Ascending aorta (tissue), 2 donors: Measurements from ENCODE around the gene RAPSN. TPM values are rescaled to one million over a fixed set of nuclear protein-coding genes. Genes with fewer than 3 reads are reported as not detected.

Experiments
- DNase-seq, 2 donors: peaks; one replicate each; pipeline ENCODE4 v3.0.0-alpha.2; 2019; ENCODE audit warnings: low spot score in 2 of 2
- H3K27ac ChIP-seq, 2 donors: fragments of 200-600 bp; sonication (generic); one replicate each; pipeline ENCODE4 v1.5.1; 2016 to 2017; ENCODE audit warnings: mild to moderate bottlenecking in 1 of 2
- H3K27me3 ChIP-seq: fragments of 200-600 bp; sonication (generic); one replicate; pipeline ENCODE4 v1.5.1; 2017
- H3K36me3 ChIP-seq, 2 donors: fragments of 200-600 bp; sonication (generic); one replicate each; pipeline ENCODE4 v1.5.1; 2016
- H3K4me1 ChIP-seq, 2 donors: fragments of 200-600 bp; sonication (generic); one replicate each; pipeline ENCODE4 v1.5.1; 2016 to 2017; ENCODE audit warnings: mild to moderate bottlenecking in 1 of 2
- H3K4me3 ChIP-seq, 2 donors: fragments of 200-600 bp; sonication (generic); one replicate each; pipeline ENCODE4 v1.5.1; 2016 to 2017; ENCODE audit warnings: mild to moderate bottlenecking in 1 of 2
- H3K9me3 ChIP-seq, 2 donors: fragments of 200-600 bp; sonication (generic); one replicate each; pipeline ENCODE4 v1.5.1; 2016
- intact Hi-C: fragments of 100-400 bp; cut with DNase I; formaldehyde crosslinking; loops from one replicate; pipeline ENCODE4 v1.15.1; 2023
- total RNA-seq: library from RNA; depleted of rRNA; stranded (reverse); fragments of >200 nt; gene quantifications from one replicate; pipeline ENCODE4 v1.1.0, GENCODE V29; 2016
- TF ChIP-seq, protein P1 (sequence below), 3 experiments: fragments of 200-600 bp in 2 of 3; fragments of 450-650 bp in 1 of 3; sonication (generic) in 2 of 3; IDR thresholded peaks; one replicate each; pipeline ENCODE4 v1.5.1; 2016 to 2019; ENCODE audit warnings: antibody characterized with exemption in 3 of 3, mild to moderate bottlenecking in 1 of 3, moderate library complexity in 1 of 3

Gene RAPSN
- total RNA-seq, 1 donor from 2014 or later: not detected

DNA sequence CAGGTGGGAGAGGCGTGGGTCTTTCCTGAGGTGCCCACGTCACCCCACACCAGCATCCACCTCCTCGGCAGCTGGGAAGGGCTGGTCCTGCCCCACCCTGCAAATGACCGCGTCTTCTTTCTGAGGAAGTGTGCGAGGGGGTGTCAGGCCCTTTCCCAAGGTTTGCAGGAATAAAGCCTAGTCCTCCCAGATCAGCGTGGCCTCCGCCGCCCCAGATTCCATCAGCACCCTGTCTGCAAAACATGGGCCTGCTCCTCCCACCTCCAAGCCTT, 55.0 kb downstream of the RAPSN start:
- TF ChIP-seq, protein P1, sequence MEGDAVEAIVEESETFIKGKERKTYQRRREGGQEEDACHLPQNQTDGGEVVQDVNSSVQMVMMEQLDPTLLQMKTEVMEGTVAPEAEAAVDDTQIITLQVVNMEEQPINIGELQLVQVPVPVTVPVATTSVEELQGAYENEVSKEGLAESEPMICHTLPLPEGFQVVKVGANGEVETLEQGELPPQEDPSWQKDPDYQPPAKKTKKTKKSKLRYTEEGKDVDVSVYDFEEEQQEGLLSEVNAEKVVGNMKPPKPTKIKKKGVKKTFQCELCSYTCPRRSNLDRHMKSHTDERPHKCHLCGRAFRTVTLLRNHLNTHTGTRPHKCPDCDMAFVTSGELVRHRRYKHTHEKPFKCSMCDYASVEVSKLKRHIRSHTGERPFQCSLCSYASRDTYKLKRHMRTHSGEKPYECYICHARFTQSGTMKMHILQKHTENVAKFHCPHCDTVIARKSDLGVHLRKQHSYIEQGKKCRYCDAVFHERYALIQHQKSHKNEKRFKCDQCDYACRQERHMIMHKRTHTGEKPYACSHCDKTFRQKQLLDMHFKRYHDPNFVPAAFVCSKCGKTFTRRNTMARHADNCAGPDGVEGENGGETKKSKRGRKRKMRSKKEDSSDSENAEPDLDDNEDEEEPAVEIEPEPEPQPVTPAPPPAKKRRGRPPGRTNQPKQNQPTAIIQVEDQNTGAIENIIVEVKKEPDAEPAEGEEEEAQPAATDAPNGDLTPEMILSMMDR (IDR thresholded peaks at IDR 0.05): no peak
- Histone ChIP-seq H3K36me3 (no peaks in the 10 kb centered on the region), H3K27me3 (no peaks in the 10 kb centered on the region), H3K9me3 (no peaks in the 10 kb centered on the region), H3K4me3 (no peak overlapping the region), H3K27ac (peak overlapping the region; percentile 76 to 80), H3K4me1 (no peaks in the 10 kb centered on the region)
- DNase-seq: no peak
- intact Hi-C loops: no loop called here

DNA sequence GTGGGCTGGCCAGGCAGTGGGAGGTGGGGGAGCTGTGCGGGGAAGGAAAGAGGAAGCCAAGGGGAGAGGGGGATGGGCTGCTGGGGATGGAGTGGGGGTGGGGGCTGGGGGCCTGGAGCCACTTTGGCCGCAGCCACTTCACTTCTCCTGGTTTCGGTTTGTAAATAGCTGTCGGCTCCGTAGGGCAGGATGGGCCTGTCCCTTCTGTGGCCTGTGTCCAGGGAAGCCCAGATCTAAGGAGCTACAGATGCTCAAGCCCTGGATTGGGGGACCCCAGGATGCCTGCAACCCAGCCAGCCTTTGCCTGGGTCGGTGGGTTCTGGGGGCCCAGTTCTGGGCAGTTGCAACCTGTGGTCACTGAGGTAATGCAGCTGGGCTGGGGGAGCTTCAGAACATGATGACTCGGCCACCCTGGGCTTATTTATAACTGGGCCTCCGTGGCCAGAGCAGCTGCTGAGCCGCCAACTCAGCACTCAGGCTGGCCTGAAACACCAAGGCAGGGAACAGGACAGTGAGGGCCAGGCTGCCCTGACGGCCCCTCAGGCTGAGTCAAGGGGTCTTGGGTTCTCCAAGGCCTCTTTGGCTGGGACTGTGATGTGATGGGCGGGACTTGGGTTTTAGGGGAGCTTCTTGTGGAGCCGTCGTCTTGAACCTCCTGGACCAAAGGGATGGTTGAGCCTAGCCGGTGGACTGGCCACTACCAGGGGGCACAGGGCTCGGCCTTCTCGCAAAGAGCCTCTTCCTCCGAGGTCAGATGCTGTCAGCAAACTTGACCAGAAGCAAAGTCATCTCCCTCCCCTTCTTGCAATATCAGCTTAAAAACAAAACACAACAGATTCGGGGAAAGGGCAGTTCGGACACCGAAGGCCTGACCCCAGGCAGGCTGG, 55.5 kb downstream of the RAPSN start:
- H3K9me3 ChIP-seq: no peaks in the 10 kb centered on the region
- no peaks in the 10 kb centered on the region for H3K4me1 ChIP-seq
- no peak for DNase-seq
- peak overlapping the region; percentile 76 to 80 for H3K27ac ChIP-seq
- intact Hi-C loops: no loop called here
- H3K36me3 ChIP-seq: no peaks in the 10 kb centered on the region
- no peaks in the 10 kb centered on the region for H3K27me3 ChIP-seq
- no peak overlapping the region for H3K4me3 ChIP-seq
- TF ChIP-seq, protein P1 (IDR thresholded peaks at IDR 0.05): no peak

DNA sequence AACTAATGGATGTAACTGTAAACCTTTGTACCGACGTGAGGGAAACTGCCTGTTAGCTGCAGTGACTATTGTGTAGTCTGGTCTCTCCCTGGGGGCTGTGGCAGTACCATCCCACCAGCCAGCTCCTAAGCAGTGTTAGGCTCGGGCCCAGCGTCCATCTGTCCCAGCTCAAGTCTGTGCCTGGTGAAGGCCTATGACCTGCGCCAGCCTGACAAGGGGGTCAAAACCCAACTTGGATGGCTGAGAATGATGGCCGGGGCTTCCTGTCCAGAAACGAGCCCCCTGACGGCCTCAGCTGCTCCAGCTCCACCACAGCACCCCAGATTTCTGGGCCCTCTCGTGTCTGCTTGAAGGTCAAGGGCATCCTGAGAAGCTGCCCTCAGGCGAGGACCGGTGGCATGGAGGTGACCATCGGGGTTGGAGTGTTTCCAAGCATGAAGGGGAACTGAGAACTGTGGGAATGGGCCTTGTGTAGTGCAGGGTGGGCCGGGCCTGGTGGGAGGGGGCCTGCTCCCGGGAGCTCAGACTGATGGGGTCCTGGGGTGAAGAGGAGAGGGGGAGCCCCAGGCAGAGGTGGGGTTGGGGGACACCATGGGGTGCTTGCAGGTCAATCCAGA, 56.3 kb downstream of the RAPSN start:
- Histone ChIP-seq H3K4me3 (no peak overlapping the region), H3K36me3 (no peaks in the 10 kb centered on the region), H3K4me1 (no peaks in the 10 kb centered on the region), H3K27me3 (no peaks in the 10 kb centered on the region), H3K9me3 (no peaks in the 10 kb centered on the region), H3K27ac (peak overlapping the region in 1 of 2 donors; percentile 80)
- TF ChIP-seq, protein P1 (IDR thresholded peaks at IDR 0.05): no peak
- intact Hi-C loops: no loop called here
- no peak for DNase-seq

DNA sequence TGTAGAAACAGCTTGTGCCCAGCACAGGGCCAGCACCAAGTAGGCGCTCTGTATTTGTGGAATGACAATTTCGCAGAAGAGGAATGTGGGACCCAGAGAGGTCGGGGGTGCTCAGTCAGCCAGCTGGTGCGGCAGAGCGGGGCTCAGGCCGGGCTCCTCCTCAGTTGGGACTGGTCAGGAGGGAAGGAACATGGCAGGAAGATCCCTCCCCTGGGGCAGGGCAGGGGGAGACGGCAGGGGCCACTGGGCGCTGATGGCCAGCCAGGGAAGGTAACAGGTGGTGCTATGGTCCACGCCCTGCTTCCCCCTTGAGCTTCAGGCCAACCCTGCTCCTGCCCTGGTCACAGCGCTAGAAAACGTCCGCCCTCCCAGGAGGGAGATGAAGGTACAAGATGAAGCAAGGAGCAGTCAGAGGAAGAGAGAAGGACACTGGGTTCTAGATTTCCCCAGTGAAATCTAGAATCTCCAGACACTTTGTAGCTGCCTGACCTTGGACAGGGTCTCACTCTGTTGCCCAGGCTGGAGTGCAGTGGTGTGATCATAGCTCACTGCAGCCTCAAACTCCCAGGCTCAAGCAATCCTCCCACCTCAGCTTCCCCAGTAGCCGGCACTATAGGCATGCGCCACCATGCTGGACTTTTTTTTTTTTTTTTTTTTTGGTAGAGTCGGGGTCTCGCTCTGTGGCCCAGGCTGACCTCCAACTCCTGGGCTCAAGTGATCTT, 57.1 kb downstream of the RAPSN start:
- H3K36me3 ChIP-seq: no peaks in the 10 kb centered on the region
- DNase-seq: no peak
- H3K27ac ChIP-seq: peak overlapping the region in 1 of 2 donors; percentile 30
- intact Hi-C loops: no loop called here
- no peak overlapping the region for H3K4me3 ChIP-seq
- no peaks in the 10 kb centered on the region for H3K4me1 ChIP-seq
- TF ChIP-seq, protein P1 (IDR thresholded peaks at IDR 0.05): no peak
- H3K27me3 ChIP-seq: no peaks in the 10 kb centered on the region
- H3K9me3 ChIP-seq: no peaks in the 10 kb centered on the region

DNA sequence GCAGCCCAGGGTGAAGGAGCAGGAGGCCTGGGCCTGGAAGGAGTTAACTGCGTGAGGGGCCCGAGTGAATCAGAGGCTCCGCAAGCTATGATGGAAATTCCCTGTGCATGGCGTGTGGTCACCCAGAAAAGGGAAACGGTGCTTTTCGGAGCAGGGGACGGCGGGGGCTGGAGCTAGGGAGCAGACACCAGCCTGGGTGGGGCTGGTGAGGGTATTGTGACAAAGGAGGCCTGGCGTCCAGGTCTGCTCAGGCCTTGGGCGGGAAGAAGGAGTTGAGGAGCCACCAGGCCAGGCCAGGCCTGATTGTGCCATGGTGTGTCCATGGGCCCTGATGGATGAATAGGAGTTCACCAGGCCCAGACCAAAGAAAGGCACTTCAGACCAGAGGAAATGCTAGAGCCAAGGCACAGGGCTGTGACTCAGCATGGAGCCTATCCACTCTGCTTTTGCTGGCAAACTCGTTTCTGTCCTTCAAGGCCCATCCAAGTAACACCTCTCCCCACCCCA, 57.8 kb downstream of the RAPSN start:
- intact Hi-C loops: no loop called here
- Histone ChIP-seq H3K36me3 (no peaks in the 10 kb centered on the region), H3K4me3 (no peak overlapping the region), H3K4me1 (no peaks in the 10 kb centered on the region), H3K27ac (peak overlapping the region in 1 of 2 donors; percentile 30), H3K27me3 (no peaks in the 10 kb centered on the region), H3K9me3 (no peaks in the 10 kb centered on the region)
- DNase-seq: no peak
- TF ChIP-seq, protein P1 (IDR thresholded peaks at IDR 0.05): no peak
